Stimulated activated memory B cell treated with anti-CD40 and anti-IgM and Interleukin-4, amounts not matched to agents 10 μg/mL and 1 μg/mL and 100 μg/mL, for 72 hours (primary cell): Measurements from ENCODE around the gene BCO1.

Experiments used
- ATAC-seq: fragments of 150-1000 bp; cut with Tn5 transposase; 2 replicates; pipeline ENCODE4 v1.10.0; 2021
- H3K27ac Mint-ChIP-seq: one replicate; pipeline ENCODE4 v1.8.0; 2022; ENCODE audit warnings: mild to moderate bottlenecking, mixed read lengths
- H3K27me3 Mint-ChIP-seq: one replicate; pipeline ENCODE4 v1.8.0; 2022; ENCODE audit warnings: mixed read lengths
- H3K36me3 Mint-ChIP-seq: one replicate; pipeline ENCODE4 v1.8.0; 2022; ENCODE audit warnings: mixed read lengths
- H3K4me1 Mint-ChIP-seq: one replicate; pipeline ENCODE4 v1.8.0; 2022; ENCODE audit warnings: mixed read lengths
- H3K4me3 Mint-ChIP-seq: one replicate; pipeline ENCODE4 v1.8.0; 2022; ENCODE audit warnings: mild to moderate bottlenecking, moderate library complexity, mixed read lengths
- H3K9me3 Mint-ChIP-seq: one replicate; pipeline ENCODE4 v1.8.0; 2022; ENCODE audit warnings: mixed read lengths

The BCO1 gene

GRCh38 chr16:81238296-81239011, at the start of gene BCO1:
TSS of gene BCO1 (plus strand) at chr16:81238689. CDS start at chr16:81238909, 220 bp downstream.
- ATAC-seq, result no peak
- Mint-ChIP-seq H3K27me3 (peaks cover 19% of the 10 kb centered on the region), H3K4me1 (peaks cover 8% of the 10 kb centered on the region), H3K9me3 (peaks cover 3% of the 10 kb centered on the region), H3K36me3 (no peaks in the 10 kb centered on the region), H3K27ac (no peak within 1 kb of the TSS), H3K4me3 (no peak within 1 kb of the TSS)

- Mint-ChIP-seq H3K4me3 (no peak overlapping the region), H3K27ac (no peak overlapping the region), H3K27me3 (peaks cover 26% of the 10 kb centered on the region), H3K36me3 (no peaks in the 10 kb centered on the region), H3K9me3 (no peaks in the 10 kb centered on the region), H3K4me1 (no peaks in the 10 kb centered on the region)
- no peak for ATAC-seq
These were observed 49.3 kb upstream of the BCO1 start for GRCh38 chr16:81189100-81189664.

- ATAC-seq, result no peak
- no peaks in the 10 kb centered on the region for H3K9me3 Mint-ChIP-seq
- no peak overlapping the region for H3K4me3 Mint-ChIP-seq
- peaks cover 35% of the 10 kb centered on the region for H3K27me3 Mint-ChIP-seq
- no peak overlapping the region for H3K27ac Mint-ChIP-seq
- no peaks in the 10 kb centered on the region for H3K36me3 Mint-ChIP-seq
- H3K4me1 Mint-ChIP-seq, result no peaks in the 10 kb centered on the region
These were observed 47.8 kb upstream of the BCO1 start for GRCh38 chr16:81190667-81191066.

GRCh38 chr16:81195885-81196534, 42.5 kb upstream of the BCO1 start:
- no peaks in the 10 kb centered on the region for H3K36me3 Mint-ChIP-seq
- H3K4me1 Mint-ChIP-seq, result no peaks in the 10 kb centered on the region
- H3K4me3 Mint-ChIP-seq, result no peak overlapping the region
- no peaks in the 10 kb centered on the region for H3K9me3 Mint-ChIP-seq
- ATAC-seq, result no peak
- H3K27me3 Mint-ChIP-seq, result peaks cover 47% of the 10 kb centered on the region
- H3K27ac Mint-ChIP-seq, result no peak overlapping the region

- Mint-ChIP-seq H3K4me1 (no peaks in the 10 kb centered on the region), H3K27ac (no peak overlapping the region), H3K9me3 (no peaks in the 10 kb centered on the region), H3K36me3 (no peaks in the 10 kb centered on the region), H3K4me3 (no peak overlapping the region), H3K27me3 (peaks cover 38% of the 10 kb centered on the region)
- no peak for ATAC-seq
These were observed 39.9 kb upstream of the BCO1 start for GRCh38 chr16:81198635-81199034.

- no peak for ATAC-seq
- H3K9me3 Mint-ChIP-seq, result no peaks in the 10 kb centered on the region
- no peak overlapping the region for H3K27ac Mint-ChIP-seq
- H3K4me1 Mint-ChIP-seq, result no peaks in the 10 kb centered on the region
- H3K36me3 Mint-ChIP-seq, result no peaks in the 10 kb centered on the region
- H3K4me3 Mint-ChIP-seq, result no peak overlapping the region
- peaks cover 29% of the 10 kb centered on the region for H3K27me3 Mint-ChIP-seq
These were observed 37.2 kb upstream of the BCO1 start for GRCh38 chr16:81201267-81201666.

- Mint-ChIP-seq H3K27me3 (peaks cover 35% of the 10 kb centered on the region), H3K27ac (no peak overlapping the region), H3K9me3 (no peaks in the 10 kb centered on the region), H3K4me3 (no peak overlapping the region), H3K4me1 (no peaks in the 10 kb centered on the region), H3K36me3 (no peaks in the 10 kb centered on the region)
- no peak for ATAC-seq
These were observed 33.5 kb upstream of the BCO1 start for GRCh38 chr16:81204798-81205680.

- Mint-ChIP-seq H3K9me3 (no peaks in the 10 kb centered on the region), H3K4me3 (no peak overlapping the region), H3K36me3 (no peaks in the 10 kb centered on the region), H3K27me3 (peaks cover 50% of the 10 kb centered on the region), H3K27ac (no peak overlapping the region), H3K4me1 (no peaks in the 10 kb centered on the region)
- no peak for ATAC-seq
These were observed 31.4 kb upstream of the BCO1 start for GRCh38 chr16:81207076-81207475.

GRCh38 chr16:81210807-81211206, 27.7 kb upstream of the BCO1 start:
- Mint-ChIP-seq H3K27me3 (peaks cover 41% of the 10 kb centered on the region), H3K4me3 (no peak overlapping the region), H3K4me1 (no peaks in the 10 kb centered on the region), H3K27ac (no peak overlapping the region), H3K36me3 (no peaks in the 10 kb centered on the region), H3K9me3 (no peaks in the 10 kb centered on the region)
- ATAC-seq, result no peak

- no peak overlapping the region for H3K27ac Mint-ChIP-seq
- H3K27me3 Mint-ChIP-seq, result peaks cover 33% of the 10 kb centered on the region
- no peaks in the 10 kb centered on the region for H3K36me3 Mint-ChIP-seq
- no peak for ATAC-seq
- H3K9me3 Mint-ChIP-seq, result no peaks in the 10 kb centered on the region
- no peak overlapping the region for H3K4me3 Mint-ChIP-seq
- H3K4me1 Mint-ChIP-seq, result no peaks in the 10 kb centered on the region
These were observed 25.5 kb upstream of the BCO1 start for GRCh38 chr16:81212830-81213465.

- no peaks in the 10 kb centered on the region for H3K36me3 Mint-ChIP-seq
- H3K27ac Mint-ChIP-seq, result no peak overlapping the region
- peaks cover 15% of the 10 kb centered on the region for H3K27me3 Mint-ChIP-seq
- no peak overlapping the region for H3K4me3 Mint-ChIP-seq
- H3K4me1 Mint-ChIP-seq, result no peaks in the 10 kb centered on the region
- H3K9me3 Mint-ChIP-seq, result no peaks in the 10 kb centered on the region
- ATAC-seq, result no peak
These were observed 23.7 kb upstream of the BCO1 start for GRCh38 chr16:81214745-81215166.

- peaks cover 8% of the 10 kb centered on the region for H3K27me3 Mint-ChIP-seq
- no peaks in the 10 kb centered on the region for H3K36me3 Mint-ChIP-seq
- no peak overlapping the region for H3K27ac Mint-ChIP-seq
- H3K9me3 Mint-ChIP-seq, result no peaks in the 10 kb centered on the region
- H3K4me1 Mint-ChIP-seq, result no peaks in the 10 kb centered on the region
- no peak overlapping the region for H3K4me3 Mint-ChIP-seq
- no peak for ATAC-seq
These were observed 22.4 kb upstream of the BCO1 start for GRCh38 chr16:81216114-81216513.

- Mint-ChIP-seq H3K9me3 (no peaks in the 10 kb centered on the region), H3K4me1 (no peaks in the 10 kb centered on the region), H3K4me3 (no peak overlapping the region), H3K27me3 (peaks cover 2% of the 10 kb centered on the region), H3K27ac (no peak overlapping the region), H3K36me3 (no peaks in the 10 kb centered on the region)
- no peak for ATAC-seq
These were observed 21.8 kb upstream of the BCO1 start for GRCh38 chr16:81216706-81217105.

- no peaks in the 10 kb centered on the region for H3K4me1 Mint-ChIP-seq
These were observed 19.3 kb upstream of the BCO1 start for GRCh38 chr16:81219151-81219550.

GRCh38 chr16:81220349-81220748, 18.1 kb upstream of the BCO1 start:
- no peak for ATAC-seq
- Mint-ChIP-seq H3K4me3 (no peak overlapping the region), H3K27me3 (peaks cover 5% of the 10 kb centered on the region)

More at GRCh38 chr16:81219151-81219550, 19.3 kb upstream of the BCO1 start:
- H3K36me3 Mint-ChIP-seq, result no peaks in the 10 kb centered on the region
- H3K27me3 Mint-ChIP-seq, result no peaks in the 10 kb centered on the region
- no peak overlapping the region for H3K4me3 Mint-ChIP-seq
- H3K27ac Mint-ChIP-seq, result no peak overlapping the region
- no peaks in the 10 kb centered on the region for H3K9me3 Mint-ChIP-seq
- ATAC-seq, result no peak

More at GRCh38 chr16:81220349-81220748, 18.1 kb upstream of the BCO1 start:
- Mint-ChIP-seq H3K9me3 (no peaks in the 10 kb centered on the region), H3K4me1 (no peaks in the 10 kb centered on the region), H3K27ac (no peak overlapping the region), H3K36me3 (no peaks in the 10 kb centered on the region)
